ENCODE measurements around the gene OR51B6. TPM values are rescaled to one million over a fixed set of nuclear protein-coding genes. Genes with fewer than 3 reads are reported as not detected.

The OR51B6 gene, protein sequence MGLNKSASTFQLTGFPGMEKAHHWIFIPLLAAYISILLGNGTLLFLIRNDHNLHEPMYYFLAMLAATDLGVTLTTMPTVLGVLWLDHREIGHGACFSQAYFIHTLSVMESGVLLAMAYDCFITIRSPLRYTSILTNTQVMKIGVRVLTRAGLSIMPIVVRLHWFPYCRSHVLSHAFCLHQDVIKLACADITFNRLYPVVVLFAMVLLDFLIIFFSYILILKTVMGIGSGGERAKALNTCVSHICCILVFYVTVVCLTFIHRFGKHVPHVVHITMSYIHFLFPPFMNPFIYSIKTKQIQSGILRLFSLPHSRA
- not detected for polyA plus RNA-seq (2013, experiment 1 of 2)
- not detected for polyA plus RNA-seq (2013, experiment 2 of 2)

DNA sequence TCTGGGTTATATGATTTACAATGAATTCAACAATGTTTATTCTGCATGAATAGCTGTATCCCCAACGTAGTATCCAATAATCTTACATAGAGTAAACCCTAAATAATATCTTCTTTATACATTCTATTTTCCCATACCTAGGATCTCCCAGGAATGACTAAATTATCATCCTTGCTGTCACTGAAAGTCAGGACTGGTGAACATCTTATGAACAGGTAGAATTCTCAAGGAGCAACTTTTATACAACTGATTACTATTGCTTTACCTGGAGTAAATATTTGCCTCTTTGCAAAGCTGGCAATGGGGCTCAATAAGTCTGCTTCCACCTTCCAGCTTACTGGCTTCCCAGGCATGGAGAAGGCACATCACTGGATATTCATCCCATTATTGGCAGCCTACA is at the start of gene OR51B6:
Gene OR51B6 (plus strand): TSS at position 301 of the 400 bp plus-strand sequence. CDS start 0 bp downstream, at position 301.
- no peak within 1 kb of the TSS for H2BK12ac ChIP-seq (ENCODE audit: low read length)

DNA sequence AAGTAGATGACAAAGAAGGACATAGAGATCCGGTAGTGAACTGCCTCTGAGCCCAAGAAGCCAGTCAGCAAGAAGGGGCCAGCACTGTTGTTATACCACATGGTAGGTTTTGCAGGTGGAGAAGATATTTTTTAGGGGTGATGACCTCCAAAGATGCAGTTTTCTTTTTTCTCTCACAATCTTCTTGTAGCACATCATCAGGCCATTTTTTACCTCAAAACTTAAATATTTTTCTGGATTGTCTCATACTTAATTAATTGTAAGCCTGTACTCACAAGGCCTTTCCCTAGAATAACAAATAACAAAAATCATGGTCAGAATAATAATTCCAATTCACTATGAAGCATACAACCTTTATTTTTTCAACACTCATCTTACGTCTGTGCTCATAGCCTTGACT is 49.5 kb upstream of the OR51B6 start, which contains the start of gene OR51B4:
Gene OR51B4 (minus strand): TSS at position 101 of the 400 bp plus-strand sequence. CDS start 0 bp downstream, at position 101.
- Histone ChIP-seq H2BK15ac (ENCODE audit: low read length) (no peak within 1 kb of the TSS), H3K4ac (ENCODE audit: low read length) (no peak within 1 kb of the TSS), H2BK12ac (ENCODE audit: low read length) (no peak within 1 kb of the TSS), H2BK5ac (ENCODE audit: low read length) (no peak within 1 kb of the TSS), H3K4me2 (ENCODE audit: insufficient read depth, low read length, poor library complexity, severe bottlenecking) (no peak within 1 kb of the TSS), H3K36me3 (replicated peaks in 1 of 2; ENCODE audit: control insufficient read depth in 2 of 2, insufficient read depth in 2 of 2, low read length in 2 of 2) (no peaks in the 10 kb centered on the region), H2AFZ (ENCODE audit: low read length) (no peak within 1 kb of the TSS), H4K8ac (ENCODE audit: low read depth, low read length) (no peak within 1 kb of the TSS), H3K9ac (ENCODE audit: low read depth, low read length, poor library complexity) (no peak within 1 kb of the TSS), H3K27me3 (ENCODE audit: control insufficient read depth in 3 of 3, insufficient read depth in 3 of 3, low read depth in 1 of 3, low read length in 3 of 3) (no peaks in the 10 kb centered on the region), H3K79me1 (ENCODE audit: low read depth, low read length) (no peaks in the 10 kb centered on the region), H2BK120ac (ENCODE audit: low read depth, low read length) (no peak within 1 kb of the TSS), H3K4me1 (ENCODE audit: control insufficient read depth in 2 of 2, insufficient read depth in 1 of 2, low read depth in 1 of 2, low read length in 2 of 2) (no peaks in the 10 kb centered on the region), H3K27ac (replicated peaks; ENCODE audit: low read length) (no peak within 1 kb of the TSS), H4K91ac (ENCODE audit: low read depth, low read length, poor library complexity) (no peak within 1 kb of the TSS), H3K14ac (ENCODE audit: low read length) (no peak within 1 kb of the TSS), H2AK5ac (ENCODE audit: low read depth, low read length) (no peak within 1 kb of the TSS), H3K9me3 (replicated peaks in 1 of 2; ENCODE audit: control insufficient read depth in 2 of 2, insufficient read depth in 1 of 2, low read depth in 1 of 2, low read length in 2 of 2) (peaks cover 0 to 2% of the 10 kb centered on the region in 2 donors), H3K4me3 (ENCODE audit: low read length in 2 of 2) (no peak within 1 kb of the TSS), H3K23ac (ENCODE audit: low read depth, low read length, poor library complexity) (peak within 1 kb of the TSS; percentile 45), H3K18ac (ENCODE audit: low read length) (no peak within 1 kb of the TSS)
- DNase-seq (ENCODE audit: low spot score): no peak
- no CpG with 5 or more reads among the region's 2 CpGs for WGBS, 2 donors (ENCODE audit: extremely low coverage in 2 of 2, insufficient read length in 2 of 2, insufficient replicate concordance in 1 of 2)

More for the DNA sequence above, at the start of gene OR51B6:
- Histone ChIP-seq H2AK5ac (ENCODE audit: low read depth, low read length) (no peak within 1 kb of the TSS), H3K4ac (ENCODE audit: low read length) (no peak within 1 kb of the TSS), H2BK120ac (ENCODE audit: low read depth, low read length) (no peak within 1 kb of the TSS), H3K18ac (ENCODE audit: low read length) (no peak within 1 kb of the TSS), H3K4me3 (ENCODE audit: low read length in 2 of 2) (no peak within 1 kb of the TSS), H3K23ac (ENCODE audit: low read depth, low read length, poor library complexity) (no peak within 1 kb of the TSS), H4K91ac (ENCODE audit: low read depth, low read length, poor library complexity) (no peak within 1 kb of the TSS), H3K9me3 (replicated peaks in 1 of 2; ENCODE audit: control insufficient read depth in 2 of 2, insufficient read depth in 1 of 2, low read depth in 1 of 2, low read length in 2 of 2) (no peaks in the 10 kb centered on the region), H3K4me2 (ENCODE audit: insufficient read depth, low read length, poor library complexity, severe bottlenecking) (no peak within 1 kb of the TSS), H3K9ac (ENCODE audit: low read depth, low read length, poor library complexity) (no peak within 1 kb of the TSS), H3K79me1 (ENCODE audit: low read depth, low read length) (no peaks in the 10 kb centered on the region), H3K27ac (replicated peaks; ENCODE audit: low read length) (no peak within 1 kb of the TSS), H3K36me3 (replicated peaks in 1 of 2; ENCODE audit: control insufficient read depth in 2 of 2, insufficient read depth in 2 of 2, low read length in 2 of 2) (no peaks in the 10 kb centered on the region), H3K27me3 (ENCODE audit: control insufficient read depth in 3 of 3, insufficient read depth in 3 of 3, low read depth in 1 of 3, low read length in 3 of 3) (no peaks in the 10 kb centered on the region), H2BK15ac (ENCODE audit: low read length) (no peak within 1 kb of the TSS), H3K14ac (ENCODE audit: low read length) (no peak within 1 kb of the TSS), H2AFZ (ENCODE audit: low read length) (no peak within 1 kb of the TSS), H3K4me1 (ENCODE audit: control insufficient read depth in 2 of 2, insufficient read depth in 1 of 2, low read depth in 1 of 2, low read length in 2 of 2) (no peaks in the 10 kb centered on the region), H2BK5ac (ENCODE audit: low read length) (no peak within 1 kb of the TSS), H4K8ac (ENCODE audit: low read depth, low read length) (no peak within 1 kb of the TSS)
- WGBS, 2 donors (ENCODE audit: extremely low coverage in 2 of 2, insufficient read length in 2 of 2, insufficient replicate concordance in 1 of 2): no CpG with 5 or more reads among the region's 1 CpG
- no peak for DNase-seq (ENCODE audit: low spot score)

DNA sequence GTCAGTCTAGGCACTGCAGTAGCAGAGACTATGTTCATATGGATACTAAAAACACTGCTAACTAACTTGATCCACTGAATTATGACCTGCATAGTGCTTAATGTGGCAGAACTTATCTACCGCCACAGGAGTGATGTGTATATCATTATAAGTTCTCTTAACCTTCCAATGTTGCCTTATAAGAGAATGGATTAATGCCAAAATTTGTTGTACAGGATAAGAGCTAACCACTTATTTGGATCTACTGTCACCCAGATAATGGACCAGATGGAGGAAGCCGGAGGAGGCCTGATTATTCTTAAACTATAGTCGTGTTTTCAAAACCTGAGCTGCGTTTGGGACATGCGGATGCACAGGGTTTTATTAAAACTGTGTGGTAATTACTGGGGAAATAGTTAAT is 47.7 kb upstream of the OR51B6 start:
- DNase-seq (ENCODE audit: low spot score): no peak
- no peak overlapping the region for H3K14ac ChIP-seq (ENCODE audit: low read length)
- H2BK5ac ChIP-seq (ENCODE audit: low read length): no peak overlapping the region
- no CpG with 5 or more reads among the region's 5 CpGs for WGBS, 2 donors (ENCODE audit: extremely low coverage in 2 of 2, insufficient read length in 2 of 2, insufficient replicate concordance in 1 of 2)
- no peaks in the 10 kb centered on the region for H3K79me1 ChIP-seq (ENCODE audit: low read depth, low read length)
- no peak overlapping the region for H2BK15ac ChIP-seq (ENCODE audit: low read length)
- H3K18ac ChIP-seq (ENCODE audit: low read length): no peak overlapping the region
- H3K27me3 ChIP-seq (ENCODE audit: control insufficient read depth in 3 of 3, insufficient read depth in 3 of 3, low read depth in 1 of 3, low read length in 3 of 3): no peaks in the 10 kb centered on the region
- H3K9me3 ChIP-seq (replicated peaks in 1 of 2; ENCODE audit: control insufficient read depth in 2 of 2, insufficient read depth in 1 of 2, low read depth in 1 of 2, low read length in 2 of 2): peaks cover 0 to 2% of the 10 kb centered on the region in 2 donors
- H2AK5ac ChIP-seq (ENCODE audit: low read depth, low read length): no peak overlapping the region
- H3K9ac ChIP-seq (ENCODE audit: low read depth, low read length, poor library complexity): no peak overlapping the region
- H3K4me3 ChIP-seq (ENCODE audit: low read length in 2 of 2): no peak overlapping the region
- H2BK12ac ChIP-seq (ENCODE audit: low read length): no peak overlapping the region
- no peaks in the 10 kb centered on the region for H3K36me3 ChIP-seq (replicated peaks in 1 of 2; ENCODE audit: control insufficient read depth in 2 of 2, insufficient read depth in 2 of 2, low read length in 2 of 2)
- H3K4me2 ChIP-seq (ENCODE audit: insufficient read depth, low read length, poor library complexity, severe bottlenecking): no peak overlapping the region
- no peak overlapping the region for H4K8ac ChIP-seq (ENCODE audit: low read depth, low read length)
- H2BK120ac ChIP-seq (ENCODE audit: low read depth, low read length): no peak overlapping the region
- no peak overlapping the region for H4K91ac ChIP-seq (ENCODE audit: low read depth, low read length, poor library complexity)
- H2AFZ ChIP-seq (ENCODE audit: low read length): no peak overlapping the region
- no peak overlapping the region for H3K23ac ChIP-seq (ENCODE audit: low read depth, low read length, poor library complexity)
- no peaks in the 10 kb centered on the region for H3K4me1 ChIP-seq (ENCODE audit: control insufficient read depth in 2 of 2, insufficient read depth in 1 of 2, low read depth in 1 of 2, low read length in 2 of 2)
- H3K4ac ChIP-seq (ENCODE audit: low read length): no peak overlapping the region
- H3K27ac ChIP-seq (replicated peaks; ENCODE audit: low read length): no peak overlapping the region

DNA sequence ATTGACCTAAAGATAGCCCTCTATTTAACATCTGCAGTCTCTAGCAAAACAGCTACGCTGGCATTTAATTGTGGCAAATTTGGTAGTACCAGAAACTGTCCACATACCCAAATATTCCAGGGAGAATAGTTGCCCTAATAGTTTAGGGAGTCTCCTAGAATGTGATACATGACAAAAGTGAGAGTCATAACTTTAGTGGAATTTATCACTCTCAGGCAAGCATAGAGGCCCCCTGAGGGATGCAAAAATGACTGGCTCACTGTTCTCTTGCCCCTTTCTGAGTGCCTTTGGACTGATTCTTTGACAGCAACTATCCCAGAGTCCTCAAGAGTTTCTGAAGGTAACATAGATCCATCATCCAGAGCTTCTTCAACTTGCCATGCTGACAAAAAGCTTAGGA is 47.3 kb upstream of the OR51B6 start:
- no peak overlapping the region for H4K91ac ChIP-seq (ENCODE audit: low read depth, low read length, poor library complexity)
- no peak overlapping the region for H2BK5ac ChIP-seq (ENCODE audit: low read length)
- no peak overlapping the region for H3K4me3 ChIP-seq (ENCODE audit: low read length in 2 of 2)
- no peaks in the 10 kb centered on the region for H3K79me1 ChIP-seq (ENCODE audit: low read depth, low read length)
- no peak overlapping the region for H3K4ac ChIP-seq (ENCODE audit: low read length)
- no peak overlapping the region for H2AFZ ChIP-seq (ENCODE audit: low read length)
- no peak overlapping the region for H2AK5ac ChIP-seq (ENCODE audit: low read depth, low read length)
- no peak overlapping the region for H2BK120ac ChIP-seq (ENCODE audit: low read depth, low read length)
- no peaks in the 10 kb centered on the region for H3K36me3 ChIP-seq (replicated peaks in 1 of 2; ENCODE audit: control insufficient read depth in 2 of 2, insufficient read depth in 2 of 2, low read length in 2 of 2)
- no peak for DNase-seq (ENCODE audit: low spot score)
- no peak overlapping the region for H4K8ac ChIP-seq (ENCODE audit: low read depth, low read length)
- H3K27me3 ChIP-seq (ENCODE audit: control insufficient read depth in 3 of 3, insufficient read depth in 3 of 3, low read depth in 1 of 3, low read length in 3 of 3): no peaks in the 10 kb centered on the region
- H2BK15ac ChIP-seq (ENCODE audit: low read length): no peak overlapping the region
- H3K4me2 ChIP-seq (ENCODE audit: insufficient read depth, low read length, poor library complexity, severe bottlenecking): no peak overlapping the region
- no peak overlapping the region for H3K18ac ChIP-seq (ENCODE audit: low read length)
- H3K14ac ChIP-seq (ENCODE audit: low read length): no peak overlapping the region
- H3K9me3 ChIP-seq (replicated peaks in 1 of 2; ENCODE audit: control insufficient read depth in 2 of 2, insufficient read depth in 1 of 2, low read depth in 1 of 2, low read length in 2 of 2): peaks cover 0 to 2% of the 10 kb centered on the region in 2 donors
- no peak overlapping the region for H3K27ac ChIP-seq (replicated peaks; ENCODE audit: low read length)
- no peak overlapping the region for H3K23ac ChIP-seq (ENCODE audit: low read depth, low read length, poor library complexity)
- H3K9ac ChIP-seq (ENCODE audit: low read depth, low read length, poor library complexity): no peak overlapping the region
- no CpG with 5 or more reads among the region's 1 CpG for WGBS, 2 donors (ENCODE audit: extremely low coverage in 2 of 2, insufficient read length in 2 of 2, insufficient replicate concordance in 1 of 2)
- no peak overlapping the region for H2BK12ac ChIP-seq (ENCODE audit: low read length)
- no peaks in the 10 kb centered on the region for H3K4me1 ChIP-seq (ENCODE audit: control insufficient read depth in 2 of 2, insufficient read depth in 1 of 2, low read depth in 1 of 2, low read length in 2 of 2)
